ENCODE measurements around the gene GABRB2. TPM values are rescaled to one million over a fixed set of nuclear protein-coding genes. Genes with fewer than 3 reads are reported as not detected.

Gene GABRB2
- polyA plus RNA-seq, 1 donor = 3.7 TPM

- DNase-seq = no peak
- Histone ChIP-seq H3K27ac (ENCODE audit: low read length) (no peak overlapping the region), H3K27me3 (ENCODE audit: control insufficient read depth, insufficient read depth, low read length) (no peaks in the 10 kb centered on the region), H3K4me3 (ENCODE audit: low read length) (no peak overlapping the region), H3K36me3 (ENCODE audit: control insufficient read depth, insufficient read depth, low read length) (no peaks in the 10 kb centered on the region), H3K9me3 (ENCODE audit: control insufficient read depth, low read depth, low read length) (no peaks in the 10 kb centered on the region), H3K4me1 (ENCODE audit: control insufficient read depth, insufficient read depth, low read length) (no peaks in the 10 kb centered on the region)
- WGBS (ENCODE audit: insufficient coverage, low lambda C conversion rate) = no CpG with 5 or more reads among the region's 1 CpG
Measured at GRCh38 chr5:161283296-161283695, 263.2 kb downstream of the GABRB2 start.

- DNase-seq = no peak
- Histone ChIP-seq H3K36me3 (ENCODE audit: control insufficient read depth, insufficient read depth, low read length) (no peaks in the 10 kb centered on the region), H3K4me1 (ENCODE audit: control insufficient read depth, insufficient read depth, low read length) (no peaks in the 10 kb centered on the region), H3K27ac (ENCODE audit: low read length) (no peak overlapping the region), H3K27me3 (ENCODE audit: control insufficient read depth, insufficient read depth, low read length) (no peaks in the 10 kb centered on the region), H3K4me3 (ENCODE audit: low read length) (no peak overlapping the region), H3K9me3 (ENCODE audit: control insufficient read depth, low read depth, low read length) (no peaks in the 10 kb centered on the region)
- WGBS (ENCODE audit: insufficient coverage, low lambda C conversion rate) = 100% methylated on average over 1 of the region's 4 CpGs
Measured at GRCh38 chr5:161278739-161279660, 267.5 kb downstream of the GABRB2 start.

- Histone ChIP-seq H3K27me3 (ENCODE audit: control insufficient read depth, insufficient read depth, low read length) (no peaks in the 10 kb centered on the region), H3K36me3 (ENCODE audit: control insufficient read depth, insufficient read depth, low read length) (no peaks in the 10 kb centered on the region)
- WGBS (ENCODE audit: insufficient coverage, low lambda C conversion rate) = no CpG with 5 or more reads among the region's 1 CpG
Measured at GRCh38 chr5:161277011-161277410, 269.5 kb downstream of the GABRB2 start.

GRCh38 chr5:161274951-161275350 lies 271.6 kb downstream of the GABRB2 start:
- WGBS (ENCODE audit: insufficient coverage, low lambda C conversion rate) = 43% methylated on average over 1 of the region's 2 CpGs
- no peak for DNase-seq
- Histone ChIP-seq H3K4me1 (ENCODE audit: control insufficient read depth, insufficient read depth, low read length) (no peaks in the 10 kb centered on the region), H3K4me3 (ENCODE audit: low read length) (no peak overlapping the region), H3K27me3 (ENCODE audit: control insufficient read depth, insufficient read depth, low read length) (no peaks in the 10 kb centered on the region), H3K9me3 (ENCODE audit: control insufficient read depth, low read depth, low read length) (no peaks in the 10 kb centered on the region), H3K36me3 (ENCODE audit: control insufficient read depth, insufficient read depth, low read length) (no peaks in the 10 kb centered on the region), H3K27ac (ENCODE audit: low read length) (no peak overlapping the region)

More at GRCh38 chr5:161277011-161277410, 269.5 kb downstream of the GABRB2 start:
- Histone ChIP-seq H3K4me1 (ENCODE audit: control insufficient read depth, insufficient read depth, low read length) (no peaks in the 10 kb centered on the region), H3K27ac (ENCODE audit: low read length) (no peak overlapping the region), H3K9me3 (ENCODE audit: control insufficient read depth, low read depth, low read length) (no peaks in the 10 kb centered on the region), H3K4me3 (ENCODE audit: low read length) (no peak overlapping the region)
- DNase-seq = no peak

- Histone ChIP-seq H3K9me3 (ENCODE audit: control insufficient read depth, low read depth, low read length) (no peaks in the 10 kb centered on the region), H3K36me3 (ENCODE audit: control insufficient read depth, insufficient read depth, low read length) (no peaks in the 10 kb centered on the region), H3K4me3 (ENCODE audit: low read length) (no peak overlapping the region), H3K27ac (ENCODE audit: low read length) (no peak overlapping the region), H3K27me3 (ENCODE audit: control insufficient read depth, insufficient read depth, low read length) (no peaks in the 10 kb centered on the region), H3K4me1 (ENCODE audit: control insufficient read depth, insufficient read depth, low read length) (no peaks in the 10 kb centered on the region)
- DNase-seq = no peak
Measured at GRCh38 chr5:161273410-161273809, 273.1 kb downstream of the GABRB2 start.

GRCh38 chr5:161271816-161272215 lies 274.7 kb downstream of the GABRB2 start:
- Histone ChIP-seq H3K4me1 (ENCODE audit: control insufficient read depth, insufficient read depth, low read length) (no peaks in the 10 kb centered on the region), H3K36me3 (ENCODE audit: control insufficient read depth, insufficient read depth, low read length) (no peaks in the 10 kb centered on the region), H3K27me3 (ENCODE audit: control insufficient read depth, insufficient read depth, low read length) (no peaks in the 10 kb centered on the region), H3K27ac (ENCODE audit: low read length) (no peak overlapping the region), H3K4me3 (ENCODE audit: low read length) (no peak overlapping the region), H3K9me3 (ENCODE audit: control insufficient read depth, low read depth, low read length) (no peaks in the 10 kb centered on the region)
- DNase-seq = no peak
- WGBS (ENCODE audit: insufficient coverage, low lambda C conversion rate) = no CpG with 5 or more reads among the region's 1 CpG

- no peaks in the 10 kb centered on the region for H3K9me3 ChIP-seq (ENCODE audit: control insufficient read depth, low read depth, low read length)
- H3K36me3 ChIP-seq (ENCODE audit: control insufficient read depth, insufficient read depth, low read length) = no peaks in the 10 kb centered on the region
- no peaks in the 10 kb centered on the region for H3K4me1 ChIP-seq (ENCODE audit: control insufficient read depth, insufficient read depth, low read length)
- DNase-seq = no peak
- H3K27ac ChIP-seq (ENCODE audit: low read length) = no peak overlapping the region
- H3K4me3 ChIP-seq (ENCODE audit: low read length) = no peak overlapping the region
- H3K27me3 ChIP-seq (ENCODE audit: control insufficient read depth, insufficient read depth, low read length) = no peaks in the 10 kb centered on the region
Measured at GRCh38 chr5:161269125-161269524, 277.4 kb downstream of the GABRB2 start.

GRCh38 chr5:161266954-161267353 lies 279.6 kb downstream of the GABRB2 start:
- Histone ChIP-seq H3K4me1 (ENCODE audit: control insufficient read depth, insufficient read depth, low read length) (peaks cover 20% of the 10 kb centered on the region), H3K4me3 (ENCODE audit: low read length) (no peak overlapping the region), H3K27me3 (ENCODE audit: control insufficient read depth, insufficient read depth, low read length) (no peaks in the 10 kb centered on the region), H3K9me3 (ENCODE audit: control insufficient read depth, low read depth, low read length) (no peaks in the 10 kb centered on the region), H3K36me3 (ENCODE audit: control insufficient read depth, insufficient read depth, low read length) (no peaks in the 10 kb centered on the region), H3K27ac (ENCODE audit: low read length) (no peak overlapping the region)
- no CpG with 5 or more reads among the region's 1 CpG for WGBS (ENCODE audit: insufficient coverage, low lambda C conversion rate)
- no peak for DNase-seq

- WGBS (ENCODE audit: insufficient coverage, low lambda C conversion rate) = 77% methylated on average over 2 of the region's 4 CpGs
- H3K27ac ChIP-seq (ENCODE audit: low read length) = no peak overlapping the region
Measured at GRCh38 chr5:161265006-161265405, 281.5 kb downstream of the GABRB2 start.

GRCh38 chr5:161263191-161263590 lies 283.3 kb downstream of the GABRB2 start:
- no peaks in the 10 kb centered on the region for H3K27me3 ChIP-seq (ENCODE audit: control insufficient read depth, insufficient read depth, low read length)
- DNase-seq = peak; percentile 8 to 69

More at GRCh38 chr5:161265006-161265405, 281.5 kb downstream of the GABRB2 start:
- no peaks in the 10 kb centered on the region for H3K9me3 ChIP-seq (ENCODE audit: control insufficient read depth, low read depth, low read length)
- peaks cover 24% of the 10 kb centered on the region for H3K4me1 ChIP-seq (ENCODE audit: control insufficient read depth, insufficient read depth, low read length)
- no peak overlapping the region for H3K4me3 ChIP-seq (ENCODE audit: low read length)
- H3K27me3 ChIP-seq (ENCODE audit: control insufficient read depth, insufficient read depth, low read length) = no peaks in the 10 kb centered on the region
- H3K36me3 ChIP-seq (ENCODE audit: control insufficient read depth, insufficient read depth, low read length) = no peaks in the 10 kb centered on the region
- DNase-seq = no peak

More at GRCh38 chr5:161263191-161263590, 283.3 kb downstream of the GABRB2 start:
- H3K4me1 ChIP-seq (ENCODE audit: control insufficient read depth, insufficient read depth, low read length) = peaks cover 24% of the 10 kb centered on the region
- H3K9me3 ChIP-seq (ENCODE audit: control insufficient read depth, low read depth, low read length) = no peaks in the 10 kb centered on the region
- H3K27ac ChIP-seq (ENCODE audit: low read length) = no peak overlapping the region
- H3K4me3 ChIP-seq (ENCODE audit: low read length) = no peak overlapping the region
- no peaks in the 10 kb centered on the region for H3K36me3 ChIP-seq (ENCODE audit: control insufficient read depth, insufficient read depth, low read length)

Measured in large intestine (tissue), 3 donors.